GM18907 (cell line): ENCODE measurements around the gene DPEP2.

Experiments used
- ATAC-seq: cut with Tn5 transposase; IDR thresholded peaks from one replicate; pipeline ENCODE4 v1.9.1; 2021; ENCODE audit warnings: mild to moderate bottlenecking, moderate library complexity; ENCODE audit not compliant: unreplicated experiment

The DPEP2 gene

GRCh38 chr16:67957622-67958021 lies 41.7 kb downstream of the DPEP2 start:
- ATAC-seq: no peak

DNA sequence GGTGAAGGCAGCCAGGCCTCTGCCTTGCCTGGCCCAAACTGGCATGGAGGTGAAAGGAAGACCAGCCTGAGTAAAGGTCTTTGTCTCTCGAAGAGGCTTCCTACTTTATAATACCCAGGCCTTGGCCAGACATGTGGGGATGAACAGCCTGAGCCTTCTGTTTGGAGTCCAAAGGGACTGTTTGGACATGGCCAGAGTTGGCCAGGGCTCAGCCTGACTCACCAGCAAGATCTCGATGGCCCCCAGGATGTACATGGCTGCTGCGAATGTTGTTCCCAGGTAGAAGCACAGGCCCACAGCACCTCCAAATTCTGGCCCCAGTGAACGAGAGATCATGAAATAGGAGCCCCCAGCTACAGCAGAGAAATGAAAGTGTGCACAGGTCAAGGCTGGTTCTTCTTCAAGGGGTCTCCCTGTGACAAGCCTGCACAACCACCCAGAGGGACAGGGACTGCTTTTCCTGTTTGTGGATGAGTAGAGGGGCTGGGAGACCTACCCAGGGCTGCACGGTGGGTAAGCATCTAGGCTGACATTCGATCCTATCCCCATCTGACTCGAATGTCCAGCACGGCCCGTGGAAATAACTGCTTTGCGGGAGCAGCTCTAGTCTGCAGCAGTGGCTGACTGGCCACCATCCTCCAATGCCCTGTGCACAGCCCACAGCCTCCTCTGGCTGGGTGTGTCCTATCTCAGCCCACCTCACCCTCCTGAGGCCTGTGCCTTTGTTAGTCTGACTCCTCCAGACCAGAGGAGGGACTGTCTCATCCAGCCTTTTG lies 44.7 kb downstream of the DPEP2 start:
- no peak for ATAC-seq

GRCh38 chr16:67953641-67954375 lies 45.5 kb downstream of the DPEP2 start:
- ATAC-seq: no peak

DNA sequence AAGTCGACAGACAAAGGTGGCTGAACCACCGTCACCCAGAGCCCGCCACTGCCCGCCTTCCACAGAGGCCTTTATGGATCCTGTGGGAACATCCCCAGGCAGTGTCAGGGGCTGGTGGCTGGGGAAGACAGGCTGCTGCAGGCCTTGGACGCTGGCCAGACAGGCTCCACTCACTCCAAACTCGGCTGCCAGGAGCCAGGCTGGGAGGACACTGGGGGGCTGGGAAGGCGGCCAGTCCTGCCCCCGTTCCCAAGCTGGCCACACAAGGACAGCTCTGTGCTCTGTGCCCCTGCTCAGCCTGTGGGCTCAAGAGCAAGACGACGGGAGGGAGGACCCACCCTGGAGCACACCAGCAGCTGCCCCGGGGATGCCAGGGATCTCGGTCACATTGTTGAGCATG lies 47.8 kb downstream of the DPEP2 start:
- no peak for ATAC-seq

DNA sequence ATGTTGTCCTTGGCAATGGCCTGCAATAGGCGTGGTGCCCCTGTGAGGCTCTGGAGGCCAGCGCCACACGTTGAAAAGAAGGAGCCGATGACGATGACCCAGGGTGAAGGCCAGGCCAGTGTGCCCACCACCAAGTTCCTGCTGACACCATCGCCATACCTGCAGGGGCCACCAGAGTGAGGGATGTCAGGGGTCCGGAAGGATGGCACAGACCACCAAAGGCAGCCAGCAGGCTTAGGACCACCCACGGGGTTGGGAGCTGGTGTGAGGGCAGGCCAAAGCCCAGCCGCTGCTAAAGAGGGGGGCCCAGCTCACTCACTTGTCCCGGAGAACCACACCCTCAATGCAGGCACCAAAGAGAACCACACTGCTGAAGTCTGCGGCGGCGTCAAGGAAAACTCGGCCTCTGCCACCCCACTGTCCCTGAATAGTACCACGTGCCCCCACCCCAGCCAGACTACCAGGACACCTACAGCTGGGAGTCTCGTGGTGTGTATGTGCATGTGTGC lies 48.9 kb downstream of the DPEP2 start:
- no peak for ATAC-seq

- ATAC-seq: no peak
Observed at GRCh38 chr16:67949645-67950044, 49.6 kb downstream of the DPEP2 start.

DNA sequence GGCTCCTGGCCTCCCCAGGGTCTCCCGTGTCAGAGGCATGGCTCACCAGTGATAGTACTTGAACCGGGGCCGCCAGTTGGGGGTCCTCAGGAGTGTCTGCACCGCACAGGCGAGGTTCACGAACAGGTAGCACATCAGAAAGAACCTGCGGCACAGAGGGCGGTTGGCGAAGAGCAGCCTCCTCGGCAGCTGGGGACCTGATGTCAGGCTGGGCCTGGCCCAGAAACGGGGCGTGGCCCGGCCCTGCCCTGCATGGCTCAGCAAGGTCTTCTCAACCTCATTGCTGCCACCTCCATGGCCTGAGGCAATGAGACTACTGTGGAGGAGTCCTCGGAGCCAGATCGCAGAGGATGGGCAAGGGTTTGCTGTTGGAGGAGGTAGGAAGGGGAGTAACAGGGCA lies 51.3 kb downstream of the DPEP2 start:
- ATAC-seq: no peak

DNA sequence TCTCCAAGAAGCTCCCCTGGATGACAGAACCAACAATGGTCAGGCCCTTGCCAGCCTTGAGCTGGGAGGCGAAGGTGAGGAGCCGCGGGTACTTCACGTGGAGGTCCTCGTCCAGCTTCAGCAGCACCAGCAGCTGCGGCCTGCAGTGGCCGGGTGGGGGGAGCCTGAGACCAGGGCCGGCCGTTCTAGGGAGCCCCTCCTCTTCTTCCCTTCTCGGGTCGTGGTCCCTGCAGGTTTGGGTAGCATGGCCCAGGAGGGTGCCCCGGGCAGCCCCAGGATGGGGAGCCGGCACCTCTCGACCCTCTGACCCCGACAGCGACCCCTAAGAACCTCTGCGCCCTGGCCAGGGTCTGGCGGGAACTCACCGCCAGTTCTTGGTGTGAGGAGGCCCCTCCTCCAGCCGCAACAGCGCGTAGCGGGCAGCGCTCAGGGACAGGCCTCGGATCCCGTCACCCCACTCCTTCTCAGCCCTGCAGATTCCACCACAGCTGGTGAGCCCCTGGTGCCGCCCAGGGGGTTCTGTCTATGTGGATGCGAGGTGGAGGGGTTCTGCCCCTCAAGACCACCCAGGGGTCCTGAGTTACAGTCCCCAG lies 52.2 kb downstream of the DPEP2 start:
- ATAC-seq: no peak

DNA sequence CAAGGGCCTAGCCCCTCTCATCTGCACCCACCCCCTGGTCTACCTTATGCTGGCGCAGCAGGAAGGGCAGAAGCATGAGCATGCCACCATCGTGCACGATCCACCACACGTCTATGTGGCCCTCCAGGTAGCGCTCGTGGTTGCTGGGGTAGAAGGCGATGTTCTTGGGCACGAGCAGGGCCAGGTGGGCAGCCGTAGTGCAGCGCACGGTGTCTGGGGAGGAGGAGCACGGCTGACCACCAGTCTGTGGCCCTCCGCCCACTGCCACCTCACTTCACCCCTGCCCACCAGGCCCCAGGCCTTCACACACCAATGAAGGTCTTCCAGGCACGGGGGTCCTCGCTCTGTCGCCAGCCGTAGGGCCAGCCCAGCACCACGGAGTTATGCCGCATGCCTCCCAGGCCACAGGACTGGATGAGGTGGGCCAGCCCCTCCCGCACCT lies 53.1 kb downstream of the DPEP2 start:
- no peak for ATAC-seq

GRCh38 chr16:67945392-67945933 lies 53.8 kb downstream of the DPEP2 start:
- ATAC-seq: no peak

- ATAC-seq: no peak
Observed at GRCh38 chr16:67944690-67945391, 54.4 kb downstream of the DPEP2 start.

DNA sequence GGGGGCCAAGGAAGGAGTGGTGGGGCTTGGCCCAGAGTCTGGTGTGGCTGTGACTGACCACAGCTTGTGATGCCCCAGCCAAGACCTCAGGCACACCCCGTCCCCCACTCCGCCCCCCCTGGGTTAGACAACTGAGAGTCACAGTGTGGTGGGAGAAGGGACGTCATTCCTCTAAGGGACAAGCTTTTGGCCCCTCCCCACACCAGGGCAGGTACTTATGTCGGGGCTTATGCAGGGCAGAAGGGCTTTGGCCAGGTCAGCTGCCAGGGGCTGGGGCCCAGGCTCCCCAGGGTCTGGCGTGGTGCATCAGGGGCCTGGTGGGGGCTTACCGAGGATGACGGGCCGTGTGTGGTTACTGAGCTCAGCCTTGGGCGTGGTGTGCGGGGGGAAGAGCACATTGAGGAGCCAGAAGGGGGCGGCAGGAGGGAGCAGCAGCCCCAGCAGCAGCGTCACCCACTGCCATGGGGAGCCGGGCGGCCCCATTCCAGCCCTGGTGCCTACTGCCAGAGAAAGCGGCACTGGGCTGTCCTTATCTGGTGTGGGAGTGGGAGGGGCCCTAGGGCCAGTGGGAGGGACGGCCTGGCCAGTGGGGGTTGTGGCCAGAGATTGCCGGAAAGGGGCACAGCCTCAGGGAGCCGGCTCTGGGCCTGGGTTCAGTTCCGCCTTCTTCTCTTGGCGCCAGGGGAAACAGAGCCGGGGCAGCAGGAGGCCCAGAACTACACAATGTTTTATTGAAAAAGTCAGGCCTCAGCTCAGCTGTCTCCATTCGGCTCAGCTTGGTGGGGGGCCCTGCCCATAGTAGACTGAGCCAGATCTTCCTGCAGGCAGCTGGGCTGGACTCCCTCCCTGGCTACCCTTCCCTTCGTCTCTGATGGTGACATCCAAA lies 55.4 kb downstream of the DPEP2 start, which contains the start of gene LCAT:
LCAT (minus strand) TSS at position 502 of the 886 bp plus-strand sequence; CDS start at position 483, 19 bp downstream.
- no peak for ATAC-seq

DNA sequence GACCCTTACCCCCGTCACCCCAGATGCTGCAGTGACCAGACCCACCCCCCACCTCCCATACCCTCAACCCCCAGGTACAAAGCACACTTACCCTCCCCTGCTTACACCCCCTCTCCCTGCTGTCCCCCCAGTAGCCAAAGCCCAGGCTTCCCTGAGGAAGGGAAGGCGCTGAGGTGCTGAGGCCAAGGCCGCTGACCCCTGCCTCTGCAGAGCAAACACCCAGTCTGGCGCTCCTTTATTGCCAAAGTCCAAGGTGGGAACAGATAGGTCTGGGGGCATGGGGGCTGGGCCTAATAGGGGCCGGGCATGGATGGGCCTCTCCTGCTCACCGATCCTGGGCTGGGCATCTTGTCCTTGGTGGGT lies 56.0 kb downstream of the DPEP2 start:
- ATAC-seq: no peak

DNA sequence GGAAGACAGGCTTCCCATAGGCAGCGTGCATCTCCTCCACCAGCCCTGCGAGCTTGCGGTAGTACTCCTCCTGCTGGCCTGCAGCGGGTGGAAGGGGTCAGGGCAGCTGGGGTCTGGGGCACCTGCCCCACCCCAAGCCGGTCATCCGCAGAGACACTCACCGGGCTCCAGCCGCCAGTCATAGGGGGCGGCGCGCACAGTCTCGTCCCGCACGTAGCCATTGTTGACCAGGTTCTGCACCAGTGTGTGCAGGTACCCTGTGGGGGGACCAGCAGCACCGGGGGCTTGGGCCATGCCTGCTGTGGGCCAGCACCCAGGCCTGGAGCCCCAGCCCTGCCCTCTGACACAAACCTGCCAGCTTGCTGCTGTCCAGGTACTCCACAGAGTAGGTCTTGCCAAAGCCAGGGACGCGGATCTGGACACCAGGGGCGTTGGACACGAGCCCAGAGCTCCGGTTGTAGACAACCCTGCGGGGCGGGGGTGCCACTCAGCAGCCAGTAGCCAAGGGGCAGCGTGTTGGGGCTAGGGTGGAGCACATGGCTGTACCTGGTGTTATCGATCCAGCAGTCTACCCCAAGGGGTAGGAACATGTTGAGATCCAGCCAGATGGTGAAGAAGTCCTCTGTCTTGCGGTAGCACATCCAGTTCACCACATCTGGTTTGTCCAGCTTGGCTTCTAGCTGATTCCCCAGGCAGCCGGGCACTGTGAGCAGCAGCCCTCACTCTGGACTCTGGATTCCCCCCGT lies 56.6 kb downstream of the DPEP2 start:
- ATAC-seq: no peak

DNA sequence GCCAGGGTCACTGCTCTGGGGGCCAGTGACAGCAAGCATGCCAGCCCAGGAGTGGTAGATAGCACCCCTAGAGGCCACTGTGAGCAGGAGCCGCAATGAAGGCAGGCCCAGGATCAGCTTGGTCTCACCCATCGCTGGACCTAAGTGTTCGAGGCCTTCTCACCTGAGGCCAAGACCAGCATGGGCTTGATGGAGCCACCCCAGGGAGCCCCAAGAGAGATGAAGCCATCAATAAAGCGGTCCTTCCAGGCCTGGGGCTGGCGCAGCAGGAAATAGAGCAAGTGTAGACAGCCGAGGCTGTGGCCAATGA lies 57.1 kb downstream of the DPEP2 start:
- peak; percentile 40 for ATAC-seq

GRCh38 chr16:67941469-67942199 lies 57.6 kb downstream of the DPEP2 start:
- ATAC-seq: no peak

GRCh38 chr16:67940446-67941089 lies 58.7 kb downstream of the DPEP2 start:
- ATAC-seq: no peak
